22Rv1 (cell line): Measurements from ENCODE around the gene DHCR24.

ENCODE experiments used
- H3K27ac ChIP-seq: fragments of 450-650 bp; 2 replicates; pipeline ENCODE4 v1.5.1; 2017
- CTCF ChIP-seq: fragments of 450-650 bp; IDR thresholded peaks from 2 replicates; pipeline ENCODE4 v1.5.1; 2017; ENCODE audit warnings: mild to moderate bottlenecking
- ZFX ChIP-seq: fragments of 450-650 bp; IDR thresholded peaks from 2 replicates; pipeline ENCODE4 v1.6.1; 2017; ENCODE audit warnings: antibody characterized with exemption, borderline replicate concordance

DHCR24 gene

GRCh38 chr1:54861070-54861761 lies 25.8 kb downstream of the DHCR24 start:
- no peak for TF ChIP-seq ZFX
- no peak for TF ChIP-seq CTCF
- no peak overlapping the region for H3K27ac ChIP-seq

GRCh38 chr1:54859700-54860391 lies 27.1 kb downstream of the DHCR24 start:
- H3K27ac ChIP-seq: peak overlapping the region; percentile 47
- TF ChIP-seq ZFX: no peak
- no peak for TF ChIP-seq CTCF

GRCh38 chr1:54857746-54858561 lies 29.0 kb downstream of the DHCR24 start:
- no peak for TF ChIP-seq CTCF
- no peak for TF ChIP-seq ZFX
- peak overlapping the region; percentile 47 for H3K27ac ChIP-seq

GRCh38 chr1:54857141-54857540 lies 29.9 kb downstream of the DHCR24 start:
- no peak for TF ChIP-seq CTCF
- TF ChIP-seq ZFX: no peak
- H3K27ac ChIP-seq: peak overlapping the region; percentile 47; the same call in 1 of the 2 replicates

- no peak overlapping the region for H3K27ac ChIP-seq
- no peak for TF ChIP-seq CTCF
- no peak for TF ChIP-seq ZFX
Measured at GRCh38 chr1:54854381-54855020, 32.5 kb downstream of the DHCR24 start.

- H3K27ac ChIP-seq: no peak overlapping the region
- TF ChIP-seq ZFX (no peak), CTCF (no peak)
Measured at GRCh38 chr1:54853793-54854370, 33.1 kb downstream of the DHCR24 start.
